Spinal cord (tissue), 10 donors: ENCODE data around the gene SPSB2. TPM values are rescaled to one million over a fixed set of nuclear protein-coding genes. Genes with fewer than 3 reads are reported as not detected.

Experiments
- DNase-seq, 6 donors: peaks; one replicate each; pipeline versions ENCODE4 v3.0.0 to v3.0.0-alpha.2; 2013 to 2015; ENCODE audit warnings: low spot score in 6 of 6, low read depth in 4 of 6
- H3K27ac ChIP-seq: one replicate; pipeline ENCODE4 v1.5.1; 2013; ENCODE audit warnings: low read depth, low read length, control low read depth
- H3K27me3 ChIP-seq: one replicate; pipeline ENCODE4 v1.6.1; 2013; ENCODE audit warnings: low read length; ENCODE audit not compliant: control insufficient read depth, insufficient read depth
- H3K36me3 ChIP-seq: one replicate; pipeline ENCODE4 v1.6.1; 2013; ENCODE audit warnings: low read length; ENCODE audit not compliant: control insufficient read depth, insufficient read depth
- H3K4me1 ChIP-seq: one replicate; pipeline ENCODE4 v1.6.1; 2013; ENCODE audit warnings: low read length; ENCODE audit not compliant: control insufficient read depth, insufficient read depth
- H3K4me3 ChIP-seq: one replicate; pipeline ENCODE4 v1.5.1; 2013; ENCODE audit warnings: low read depth, low read length, control low read depth
- H3K9me3 ChIP-seq: one replicate; pipeline ENCODE4 v1.6.1; 2013; ENCODE audit warnings: low read length; ENCODE audit not compliant: control insufficient read depth, insufficient read depth
- WGBS: methylation state at CpG from one replicate; pipeline ENCODE4 v1.1.5; 2013; ENCODE audit warnings: missing lambda C conversion rate; ENCODE audit not compliant: insufficient coverage; 5-methylcytosine and 5-hydroxymethylcytosine counted together
- long read RNA-seq, 4 donors: transcript quantifications; one replicate each; lab custom pipeline, GENCODE V29; 2026
- polyA plus RNA-seq, 2 donors: library from polyadenylated mRNA; unstranded; fragments of 120-200 nt; gene quantifications; one replicate each; pipeline ENCODE4 v1.2.1, GENCODE V29; 2013; ENCODE audit not compliant: insufficient read length in 2 of 2
- total RNA-seq, 2 donors: library from RNA; depleted of rRNA in 1 of 2; stranded (reverse); fragments of 120-200 nt in 1 of 2; fragments of >200 nt in 1 of 2; gene quantifications; one replicate each; pipeline versions ENCODE4 v1.2.3 to v1.2.4, GENCODE V29; 2013 to 2014
- donor health status: healthy.

Gene SPSB2
- total RNA-seq: 1 to 10 TPM; 3.5 to 5.4 TPM
- polyA plus RNA-seq: 1 to 10 TPM; 5.7 to 10.0 TPM
- long read RNA-seq, donor 1, partial matches to known transcripts: 264 of 265 reads
- long read RNA-seq, donor 1, other reads (novel, unspliced or antisense): 0 of 265 reads
- long read RNA-seq, donor 2, partial matches to known transcripts: 128 of 133 reads
- long read RNA-seq, donor 2, other reads (novel, unspliced or antisense): 5 of 133 reads
- long read RNA-seq, donor 3, partial matches to known transcripts: 0 of 4 reads
- long read RNA-seq, donor 3, other reads (novel, unspliced or antisense): 0 of 4 reads
- long read RNA-seq, donor 4, partial matches to known transcripts: 0 of 1 reads
- long read RNA-seq, donor 4, other reads (novel, unspliced or antisense): 0 of 1 reads

- under 1% methylated on average over 66 of the region's 66 CpGs for whole genome bisulfite sequencing
Measured at GRCh38 chr12:6873094-6874014, at the start of gene SPSB2. Gene SPSB2, minus strand, starts transcription at chr12:6873303. Its CDS starts 402 bp downstream, at chr12:6872901.

DNA sequence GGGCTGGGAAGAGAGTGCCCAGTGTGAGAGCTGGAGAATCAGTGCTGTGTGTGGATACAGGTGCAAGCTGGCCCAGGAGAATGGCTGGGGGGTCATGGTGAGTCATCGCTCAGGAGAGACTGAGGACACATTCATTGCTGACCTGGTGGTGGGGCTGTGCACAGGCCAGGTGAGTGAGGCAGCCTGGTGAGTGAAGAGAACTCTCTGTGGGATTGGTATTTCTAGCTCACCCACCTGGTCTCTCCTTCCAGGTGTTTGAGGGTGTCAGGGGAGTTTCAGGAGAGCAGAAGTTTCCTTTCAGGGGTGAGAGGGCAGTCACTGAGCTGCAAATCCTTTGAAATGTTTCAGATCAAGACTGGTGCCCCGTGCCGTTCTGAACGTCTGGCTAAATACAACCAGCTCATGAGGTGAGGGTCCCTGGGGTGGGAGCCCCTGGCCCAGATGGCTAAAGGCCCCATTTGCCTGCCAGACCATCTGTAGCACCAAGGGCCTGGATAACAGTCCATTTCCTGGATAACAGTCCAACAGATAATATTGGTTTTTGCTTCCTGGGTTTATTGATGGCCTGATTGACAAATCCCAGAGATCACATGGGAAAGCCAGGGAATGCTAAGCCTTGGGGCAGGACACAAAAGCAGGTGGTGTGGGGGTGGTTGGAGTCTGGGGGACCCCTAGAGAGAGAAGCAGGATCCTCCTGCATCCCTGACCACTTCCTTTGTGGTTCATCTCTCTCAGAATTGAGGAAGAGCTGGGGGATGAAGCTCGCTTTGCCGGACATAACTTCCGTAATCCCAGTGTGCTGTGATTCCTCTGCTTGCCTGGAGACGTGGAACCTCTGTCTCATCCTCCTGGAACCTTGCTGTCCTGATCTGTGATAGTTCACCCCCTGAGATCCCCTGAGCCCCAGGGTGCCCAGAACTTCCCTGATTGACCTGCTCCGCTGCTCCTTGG is 49.2 kb upstream of the SPSB2 start:
- H3K4me3 ChIP-seq: no peak overlapping the region
- H3K27me3 ChIP-seq: no peaks in the 10 kb centered on the region
- WGBS: 82% methylated on average over 8 of the region's 9 CpGs
- peaks cover 47% of the 10 kb centered on the region for H3K4me1 ChIP-seq
- DNase-seq: no peak
- peaks cover 54% of the 10 kb centered on the region for H3K36me3 ChIP-seq
- H3K9me3 ChIP-seq: no peaks in the 10 kb centered on the region
- H3K27ac ChIP-seq: no peak overlapping the region

More at GRCh38 chr12:6873094-6874014, at the start of gene SPSB2:
- peak; percentile 75 to 98 (median 88) for DNase-seq
- Histone ChIP-seq H3K4me3 (peak within 1 kb of the TSS; percentile 73), H3K9me3 (no peaks in the 10 kb centered on the region), H3K4me1 (peaks cover 47% of the 10 kb centered on the region), H3K27ac (peak within 1 kb of the TSS; percentile 92), H3K27me3 (no peaks in the 10 kb centered on the region), H3K36me3 (peaks cover 29% of the 10 kb centered on the region)

GRCh38 chr12:6921539-6921938 is 48.4 kb upstream of the SPSB2 start:
- H3K27ac ChIP-seq: no peak overlapping the region
- DNase-seq: no peak
- H3K4me1 ChIP-seq: peaks cover 47% of the 10 kb centered on the region
- H3K9me3 ChIP-seq: no peaks in the 10 kb centered on the region
- 69% methylated on average over 6 of the region's 7 CpGs for WGBS
- no peak overlapping the region for H3K4me3 ChIP-seq
- peaks cover 62% of the 10 kb centered on the region for H3K36me3 ChIP-seq
- no peaks in the 10 kb centered on the region for H3K27me3 ChIP-seq

- no peak overlapping the region for H3K4me3 ChIP-seq
- no peaks in the 10 kb centered on the region for H3K27me3 ChIP-seq
- H3K4me1 ChIP-seq: peaks cover 47% of the 10 kb centered on the region
- no peak overlapping the region for H3K27ac ChIP-seq
- H3K9me3 ChIP-seq: no peaks in the 10 kb centered on the region
- WGBS: 62% methylated on average over 4 of the region's 7 CpGs
- DNase-seq: no peak
- H3K36me3 ChIP-seq: peaks cover 70% of the 10 kb centered on the region
Measured at GRCh38 chr12:6919588-6919987, 46.5 kb upstream of the SPSB2 start.

DNA sequence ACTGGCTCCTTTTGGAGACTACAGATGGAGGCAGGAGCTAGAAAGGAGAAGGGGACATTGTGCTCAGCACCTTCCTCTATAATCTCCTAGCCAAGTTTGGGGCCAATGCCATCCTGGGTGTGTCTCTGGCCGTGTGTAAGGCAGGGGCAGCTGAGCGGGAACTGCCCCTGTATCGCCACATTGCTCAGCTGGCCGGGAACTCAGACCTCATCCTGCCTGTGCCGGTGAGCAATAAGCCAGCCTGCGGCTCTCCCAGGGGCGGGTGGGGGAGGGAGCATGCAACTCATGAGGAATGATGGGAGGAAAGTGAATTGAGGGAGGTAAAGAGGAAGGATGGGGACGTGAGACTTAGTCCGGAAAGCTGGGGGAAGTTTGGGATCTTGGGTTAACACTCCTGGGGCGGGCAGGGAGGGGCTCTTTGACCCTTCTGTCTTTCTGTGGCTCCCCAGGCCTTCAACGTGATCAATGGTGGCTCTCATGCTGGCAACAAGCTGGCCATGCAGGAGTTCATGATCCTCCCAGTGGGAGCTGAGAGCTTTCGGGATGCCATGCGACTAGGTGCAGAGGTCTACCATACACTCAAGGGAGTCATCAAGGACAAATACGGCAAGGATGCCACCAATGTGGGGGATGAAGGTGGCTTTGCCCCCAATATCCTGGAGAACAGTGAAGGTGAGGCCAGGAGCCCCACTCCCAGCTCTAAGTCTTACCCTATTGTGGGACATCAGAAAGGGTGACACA is 44.6 kb upstream of the SPSB2 start:
- no peaks in the 10 kb centered on the region for H3K27me3 ChIP-seq
- H3K4me3 ChIP-seq: no peak overlapping the region
- peaks cover 50% of the 10 kb centered on the region for H3K4me1 ChIP-seq
- 84% methylated on average over 13 of the region's 14 CpGs for WGBS
- peak in 1 of 6 donors; percentile 0 for DNase-seq
- no peak overlapping the region for H3K27ac ChIP-seq
- H3K9me3 ChIP-seq: no peaks in the 10 kb centered on the region
- H3K36me3 ChIP-seq: peaks cover 61% of the 10 kb centered on the region

DNA sequence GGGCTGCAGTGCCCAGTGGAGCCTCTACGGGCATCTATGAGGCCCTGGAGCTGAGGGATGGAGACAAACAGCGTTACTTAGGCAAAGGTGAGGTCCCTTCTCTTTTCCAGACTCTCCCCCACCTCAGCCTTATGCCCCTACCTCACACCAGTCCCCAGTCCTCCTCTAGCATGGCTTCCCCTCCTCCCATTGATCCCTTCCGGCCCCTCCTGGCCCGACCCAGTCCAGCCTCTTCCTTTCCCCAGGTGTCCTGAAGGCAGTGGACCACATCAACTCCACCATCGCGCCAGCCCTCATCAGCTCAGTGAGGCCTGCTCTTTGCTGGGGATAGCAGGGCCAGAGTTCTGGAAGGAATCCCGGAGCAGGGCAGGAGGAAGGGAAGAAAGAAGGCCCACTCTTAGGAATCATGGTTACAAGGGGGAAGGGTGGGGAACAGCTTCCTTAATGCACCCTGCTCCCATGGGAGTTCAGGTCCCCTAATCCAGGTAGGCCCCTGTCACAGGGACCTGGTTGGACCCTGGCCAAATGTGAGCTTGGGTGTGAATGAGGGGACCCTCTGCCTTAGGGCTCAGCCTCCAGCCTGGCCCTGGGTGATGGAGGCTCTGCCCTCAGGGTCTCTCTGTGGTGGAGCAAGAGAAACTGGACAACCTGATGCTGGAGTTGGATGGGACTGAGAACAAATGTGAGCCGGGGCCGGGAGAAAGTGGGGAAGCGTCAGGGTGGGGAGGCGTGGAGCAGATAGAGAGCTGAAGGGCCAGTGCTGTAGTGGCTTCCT is 43.5 kb upstream of the SPSB2 start:
- Histone ChIP-seq H3K4me3 (no peak overlapping the region), H3K9me3 (no peaks in the 10 kb centered on the region), H3K27me3 (no peaks in the 10 kb centered on the region), H3K4me1 (peaks cover 48% of the 10 kb centered on the region), H3K36me3 (peaks cover 51% of the 10 kb centered on the region), H3K27ac (no peak overlapping the region)
- no peak for DNase-seq
- 88% methylated on average over 9 of the region's 11 CpGs for WGBS

DNA sequence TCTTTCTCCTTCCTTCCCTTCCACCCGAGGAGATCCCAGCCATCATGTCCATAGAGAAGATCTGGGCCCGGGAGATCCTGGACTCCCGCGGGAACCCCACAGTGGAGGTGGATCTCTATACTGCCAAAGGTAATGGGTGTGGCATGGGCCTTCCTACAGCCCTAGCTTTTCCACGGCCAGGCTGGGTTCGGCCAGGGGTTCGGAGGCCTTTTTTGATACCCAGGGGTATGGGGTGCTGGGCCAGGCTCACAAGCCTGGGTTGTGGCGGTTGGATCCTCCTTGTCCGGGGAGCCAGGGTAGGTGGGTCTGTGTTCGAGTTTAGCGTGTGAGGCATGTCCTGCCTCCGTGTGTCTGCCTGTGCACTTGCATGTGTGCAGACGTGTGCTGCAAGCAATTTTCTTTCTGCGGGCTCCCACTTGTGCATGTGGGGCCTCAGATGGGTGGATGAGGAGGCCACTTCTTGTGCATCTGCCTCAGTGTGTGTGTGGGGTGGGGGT is 42.7 kb upstream of the SPSB2 start:
- Histone ChIP-seq H3K4me3 (peak overlapping the region; percentile 51), H3K4me1 (peaks cover 48% of the 10 kb centered on the region), H3K27ac (no peak overlapping the region), H3K27me3 (no peaks in the 10 kb centered on the region), H3K9me3 (no peaks in the 10 kb centered on the region), H3K36me3 (peaks cover 44% of the 10 kb centered on the region)
- WGBS: 83% methylated on average over 10 of the region's 14 CpGs
- DNase-seq: no peak
